MCF 10A (cell line): ENCODE data around the gene CCDC185. TPM values are rescaled to one million over a fixed set of nuclear protein-coding genes. Genes with fewer than 3 reads are reported as not detected.

ENCODE experiments used
- BruUV-seq: library from RNA; stranded (reverse); fragments of 400-500 nt; replicated peaks from 2 replicates; lab custom pipeline; 2021; lab: Mats Ljungman, UMichigan
- CTCF ChIA-PET: fragments of 300-600 bp; sonication (Branson Sonifier 250); formaldehyde crosslinking; extraction: SDS; loops from one replicate; lab custom pipeline; 2021; ENCODE audit warnings: antibody characterized with exemption, inconsistent platforms; lab: Yijun Ruan, JAX
- POLR2A ChIA-PET: fragments of 300-600, 350-650 bp; sonication (Branson Sonifier 250); formaldehyde crosslinking; extraction: SDS; loops from one replicate; lab custom pipeline; 2020; ENCODE audit warnings: antibody characterized with exemption, inconsistent platforms; lab: Yijun Ruan, JAX
- DNase-seq: peaks from one replicate; pipeline ENCODE4 v3.0.0-alpha.2; 2018; ENCODE audit not compliant: unreplicated experiment
- H3K27ac Mint-ChIP-seq: one replicate; pipeline ENCODE4 v1.8.0; 2022; ENCODE audit warnings: mild to moderate bottlenecking, low read depth, mixed read lengths; ENCODE audit not compliant: unreplicated experiment
- H3K27me3 Mint-ChIP-seq: one replicate; pipeline ENCODE4 v1.8.0; 2022; ENCODE audit warnings: mixed read lengths; ENCODE audit not compliant: insufficient read depth, unreplicated experiment
- H3K36me3 Mint-ChIP-seq: one replicate; pipeline ENCODE4 v1.8.0; 2022; ENCODE audit warnings: mild to moderate bottlenecking, moderate library complexity, mixed read lengths; ENCODE audit not compliant: insufficient read depth, unreplicated experiment
- H3K4me1 Mint-ChIP-seq: one replicate; pipeline ENCODE4 v1.8.0; 2022; ENCODE audit warnings: mixed read lengths; ENCODE audit not compliant: insufficient read depth, unreplicated experiment
- H3K4me3 Mint-ChIP-seq: one replicate; pipeline ENCODE4 v1.8.0; 2022; ENCODE audit warnings: mild to moderate bottlenecking, moderate library complexity, mixed read lengths; ENCODE audit not compliant: unreplicated experiment
- H3K9me3 Mint-ChIP-seq: one replicate; pipeline ENCODE4 v1.8.0; 2022; ENCODE audit warnings: mixed read lengths; ENCODE audit not compliant: unreplicated experiment
- intact Hi-C: fragments of 100-400 bp; cut with micrococcal nuclease; formaldehyde crosslinking; loops from 2 replicates; pipeline ENCODE4 v1.14.1; 2022
- total RNA-seq: library from RNA; stranded (reverse); gene quantifications from 2 replicates; pipeline ENCODE4 v1.2.3, GENCODE V29; 2022
- TF ChIP-seq, protein P1 (sequence below): fragments of 200-600 bp; IDR thresholded peaks from one replicate; pipeline ENCODE4 v1.8.0; 2022; ENCODE audit warnings: antibody characterized with exemption, mild to moderate bottlenecking; ENCODE audit not compliant: unreplicated experiment

CCDC185 gene
- total RNA-seq, 1 experiment from 2014 or later: not detected

DNA sequence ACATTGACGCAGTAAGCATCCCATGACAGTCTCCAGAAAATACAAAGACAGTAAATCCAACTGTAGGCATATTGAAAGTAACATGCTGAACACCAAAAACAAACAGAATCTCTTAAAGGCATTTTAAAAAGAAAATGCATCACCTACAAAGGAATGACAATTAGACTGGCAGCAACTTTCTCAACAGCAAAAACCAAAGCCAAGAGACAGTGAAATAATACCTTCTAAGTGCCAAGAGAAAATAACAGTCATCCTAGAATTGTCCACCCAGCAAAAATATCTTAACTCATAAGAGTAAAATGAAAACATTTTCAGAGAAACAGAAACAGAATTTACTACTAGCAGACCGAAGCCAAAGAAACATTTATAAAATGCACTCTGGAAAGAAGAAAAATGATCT lies 20.0 kb downstream of the CCDC185 start:
- H3K27ac Mint-ChIP-seq: no peak overlapping the region
- H3K9me3 Mint-ChIP-seq: no peaks in the 10 kb centered on the region
- H3K36me3 Mint-ChIP-seq: no peaks in the 10 kb centered on the region
- TF ChIP-seq, protein P1, sequence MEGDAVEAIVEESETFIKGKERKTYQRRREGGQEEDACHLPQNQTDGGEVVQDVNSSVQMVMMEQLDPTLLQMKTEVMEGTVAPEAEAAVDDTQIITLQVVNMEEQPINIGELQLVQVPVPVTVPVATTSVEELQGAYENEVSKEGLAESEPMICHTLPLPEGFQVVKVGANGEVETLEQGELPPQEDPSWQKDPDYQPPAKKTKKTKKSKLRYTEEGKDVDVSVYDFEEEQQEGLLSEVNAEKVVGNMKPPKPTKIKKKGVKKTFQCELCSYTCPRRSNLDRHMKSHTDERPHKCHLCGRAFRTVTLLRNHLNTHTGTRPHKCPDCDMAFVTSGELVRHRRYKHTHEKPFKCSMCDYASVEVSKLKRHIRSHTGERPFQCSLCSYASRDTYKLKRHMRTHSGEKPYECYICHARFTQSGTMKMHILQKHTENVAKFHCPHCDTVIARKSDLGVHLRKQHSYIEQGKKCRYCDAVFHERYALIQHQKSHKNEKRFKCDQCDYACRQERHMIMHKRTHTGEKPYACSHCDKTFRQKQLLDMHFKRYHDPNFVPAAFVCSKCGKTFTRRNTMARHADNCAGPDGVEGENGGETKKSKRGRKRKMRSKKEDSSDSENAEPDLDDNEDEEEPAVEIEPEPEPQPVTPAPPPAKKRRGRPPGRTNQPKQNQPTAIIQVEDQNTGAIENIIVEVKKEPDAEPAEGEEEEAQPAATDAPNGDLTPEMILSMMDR: no peak
- H3K4me1 Mint-ChIP-seq: no peaks in the 10 kb centered on the region
- intact Hi-C loops: no loop called here
- no TSS peak for BruUV-seq
- ChIA-PET CTCF (interaction anchor here (1.0 to 4.1 kb wide), 3 partner anchors 17 to 290 kb away, joined by 3 to 17 read pairs (median 9); no protein-coding TSS in a partner anchor), POLR2A (no interaction called here)
- DNase-seq: no peak
- H3K27me3 Mint-ChIP-seq: no peaks in the 10 kb centered on the region
- H3K4me3 Mint-ChIP-seq: no peak overlapping the region

DNA sequence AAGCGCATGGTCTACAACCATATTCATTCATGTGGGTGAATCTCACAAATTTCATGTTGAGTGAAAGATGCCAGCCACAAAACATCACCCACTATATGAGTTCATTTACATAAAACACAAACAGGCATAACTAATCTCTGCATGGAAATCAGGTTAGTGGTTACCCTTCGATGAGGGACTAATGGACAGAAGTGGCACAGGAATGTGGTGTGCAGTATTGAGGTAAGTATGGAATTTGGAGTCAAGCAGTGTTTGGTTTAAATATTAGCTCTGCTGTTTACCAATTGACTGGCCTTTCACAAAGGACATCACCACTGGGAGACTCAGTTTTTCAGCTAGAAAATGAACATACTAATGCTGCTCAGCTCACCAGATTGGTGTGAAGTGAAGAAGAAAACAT lies 24.2 kb downstream of the CCDC185 start:
- Mint-ChIP-seq H3K27me3 (no peaks in the 10 kb centered on the region), H3K4me1 (peaks cover 10% of the 10 kb centered on the region), H3K27ac (no peak overlapping the region), H3K9me3 (no peaks in the 10 kb centered on the region), H3K4me3 (no peak overlapping the region), H3K36me3 (no peaks in the 10 kb centered on the region)
- ChIA-PET POLR2A (interaction anchor here (0.6 kb wide), 1 partner anchor 23 kb away, joined by 3 read pairs; no protein-coding TSS in a partner anchor), CTCF (interaction anchor here (0.8 to 1.7 kb wide), 2 partner anchors 12 to 293 kb away, joined by 3 to 5 read pairs; no protein-coding TSS in a partner anchor)
- intact Hi-C loops: no loop called here
- TF ChIP-seq, protein P1: no peak
- no TSS peak for BruUV-seq
- DNase-seq: no peak

DNA sequence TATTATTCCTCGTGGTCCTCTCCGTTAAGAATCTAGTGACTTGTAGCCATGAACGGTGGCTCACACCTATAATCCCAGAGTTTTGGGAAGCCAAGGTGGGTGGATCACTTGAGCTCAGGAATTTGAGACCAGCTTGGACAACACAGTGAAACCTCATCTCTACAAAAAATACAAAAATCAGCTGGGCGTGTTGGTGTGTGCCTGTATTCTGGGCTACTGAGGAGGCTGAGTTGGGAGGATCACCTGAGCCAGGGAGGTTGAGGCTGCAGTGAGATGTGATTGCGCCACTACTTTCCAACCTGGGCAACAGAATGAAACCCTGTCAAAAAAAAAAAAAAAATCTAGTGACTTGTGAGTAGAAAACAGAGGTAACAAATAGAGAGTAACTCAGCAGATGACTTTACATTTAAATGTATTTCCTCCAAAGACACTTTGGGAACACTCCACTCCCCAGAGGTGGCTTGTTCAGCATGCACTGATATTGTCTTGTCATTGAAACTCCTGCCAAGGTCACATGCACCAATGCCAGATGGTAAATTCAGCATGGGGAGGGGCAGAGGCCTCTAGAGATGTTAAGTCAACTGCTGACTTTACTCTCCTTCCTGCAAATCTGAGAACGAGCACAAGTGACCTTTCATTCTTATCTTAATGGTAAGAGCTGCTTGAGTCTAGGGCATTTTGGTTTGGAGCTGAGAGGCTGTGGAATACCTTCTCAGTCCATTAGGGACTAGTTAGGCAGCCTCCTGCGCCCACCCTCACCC lies 24.9 kb downstream of the CCDC185 start:
- no peak overlapping the region for H3K27ac Mint-ChIP-seq
- intact Hi-C loops: no loop called here

DNA sequence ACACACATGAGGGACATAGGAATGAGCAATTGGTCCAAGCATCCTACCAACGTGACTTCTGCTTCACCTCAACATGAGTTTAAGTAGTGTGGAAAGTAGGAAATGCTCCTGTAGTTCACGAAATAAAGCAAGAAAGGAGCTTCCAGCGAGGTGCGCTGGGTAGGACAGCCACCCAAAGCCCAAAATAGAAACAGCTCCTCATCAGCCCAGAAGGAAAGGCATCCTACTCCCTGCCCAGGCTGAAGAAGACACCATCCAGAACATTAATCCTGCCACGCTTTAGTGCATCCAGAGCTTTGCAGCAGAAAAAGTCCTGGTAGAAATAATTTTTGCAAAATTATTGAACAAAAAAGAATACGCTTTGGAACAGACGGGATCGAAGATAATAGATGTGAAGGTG lies 25.9 kb downstream of the CCDC185 start:
- Mint-ChIP-seq H3K9me3 (no peaks in the 10 kb centered on the region), H3K4me3 (no peak overlapping the region), H3K27ac (no peak overlapping the region), H3K4me1 (peaks cover 18% of the 10 kb centered on the region), H3K27me3 (no peaks in the 10 kb centered on the region), H3K36me3 (no peaks in the 10 kb centered on the region)
- ChIA-PET POLR2A (interaction anchor here (0.6 to 1.2 kb wide), 3 partner anchors 10 to 24 kb away, joined by 3 read pairs; no protein-coding TSS in a partner anchor), CTCF (interaction anchor here (0.5 to 1.8 kb wide), 7 partner anchors 8 to 1721 kb away, joined by 3 to 9 read pairs (median 4); no protein-coding TSS in a partner anchor)
- intact Hi-C loops: no loop called here
- DNase-seq: no peak
- BruUV-seq: no TSS peak
- TF ChIP-seq, protein P1: no peak

More for the DNA sequence above, 24.9 kb downstream of the CCDC185 start:
- H3K9me3 Mint-ChIP-seq: no peaks in the 10 kb centered on the region
- no peak overlapping the region for H3K4me3 Mint-ChIP-seq
- no TSS peak for BruUV-seq
- CTCF ChIA-PET: interaction anchor here (0.8 to 1.7 kb wide), 2 partner anchors 11 to 294 kb away, joined by 3 to 5 read pairs; no protein-coding TSS in a partner anchor
- H3K4me1 Mint-ChIP-seq: peaks cover 16% of the 10 kb centered on the region
- POLR2A ChIA-PET: interaction anchor here (0.6 kb wide), 1 partner anchor 23 kb away, joined by 3 read pairs; no protein-coding TSS in a partner anchor
- no peaks in the 10 kb centered on the region for H3K27me3 Mint-ChIP-seq
- H3K36me3 Mint-ChIP-seq: no peaks in the 10 kb centered on the region
- no peak for DNase-seq
- TF ChIP-seq, protein P1: no peak
